Measurements from ENCODE around the gene SOAT2.
"Not testable (repeated sequence)": the region's sequence is repeated elsewhere in the genome, so short reads cannot be mapped to it uniquely, and the experiment has no call there.

The SOAT2 gene

DNA sequence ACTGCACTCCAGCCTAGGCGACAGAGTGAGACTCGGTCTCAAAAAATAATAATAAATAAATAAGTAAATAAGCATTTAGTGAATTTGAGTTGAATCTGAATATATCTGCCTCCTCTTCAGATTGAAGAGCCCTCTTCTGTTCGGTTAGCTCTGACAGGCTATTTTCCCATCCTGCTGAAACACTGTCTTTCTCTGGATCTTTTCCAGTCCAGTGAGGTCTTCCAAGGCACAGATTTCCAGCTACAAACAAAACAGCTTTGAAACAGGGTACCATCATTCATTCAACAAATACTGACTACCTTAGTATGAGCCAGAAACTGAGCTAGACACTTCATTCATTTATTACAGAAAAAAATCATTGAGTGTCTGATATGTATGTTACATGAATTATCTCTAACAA lies 16.9 kb upstream of the SOAT2 start:
- DNase-seq (ENCODE audit: low read depth in 2 of 2): no peak

DNA sequence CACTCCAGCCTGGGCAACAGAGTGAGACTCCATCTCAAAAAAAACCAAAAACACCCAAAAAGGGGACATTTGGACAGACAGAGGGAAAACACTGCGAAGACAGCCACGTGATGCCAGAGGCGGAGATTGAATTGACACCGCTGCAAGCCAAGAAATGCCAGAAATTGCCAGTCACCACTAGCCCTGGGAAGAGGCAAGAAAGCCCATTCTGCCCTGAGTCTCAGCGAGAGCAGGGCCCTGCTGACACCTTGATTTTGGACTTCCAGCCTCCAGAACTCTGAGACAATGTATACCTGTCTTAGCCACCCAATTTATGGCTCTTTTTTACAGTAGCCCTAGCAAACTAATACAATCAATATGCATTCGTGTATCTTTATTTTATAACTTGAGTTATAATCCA lies 13.2 kb upstream of the SOAT2 start:
- no peak for DNase-seq (ENCODE audit: low read depth in 2 of 2)

DNA sequence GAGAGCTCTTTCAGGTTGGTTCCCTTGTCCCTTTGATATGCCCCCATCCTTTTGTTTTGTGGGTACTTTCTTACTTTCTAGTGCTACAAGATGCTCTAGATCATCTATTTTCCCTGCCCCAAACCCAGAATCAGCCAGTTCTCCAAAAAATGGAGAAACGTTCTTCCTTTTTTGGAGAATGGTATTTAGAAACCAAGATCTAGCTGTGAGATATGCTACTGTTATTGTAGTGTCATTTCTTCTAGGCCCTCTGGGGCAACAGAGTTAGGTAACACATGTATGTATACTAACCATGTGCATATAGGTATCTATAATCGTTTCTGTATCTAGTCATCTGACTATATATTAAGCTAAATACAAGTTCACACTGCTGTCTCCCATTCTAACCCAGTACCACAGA lies 12.7 kb upstream of the SOAT2 start:
- DNase-seq (ENCODE audit: low read depth in 2 of 2): no peak

DNA sequence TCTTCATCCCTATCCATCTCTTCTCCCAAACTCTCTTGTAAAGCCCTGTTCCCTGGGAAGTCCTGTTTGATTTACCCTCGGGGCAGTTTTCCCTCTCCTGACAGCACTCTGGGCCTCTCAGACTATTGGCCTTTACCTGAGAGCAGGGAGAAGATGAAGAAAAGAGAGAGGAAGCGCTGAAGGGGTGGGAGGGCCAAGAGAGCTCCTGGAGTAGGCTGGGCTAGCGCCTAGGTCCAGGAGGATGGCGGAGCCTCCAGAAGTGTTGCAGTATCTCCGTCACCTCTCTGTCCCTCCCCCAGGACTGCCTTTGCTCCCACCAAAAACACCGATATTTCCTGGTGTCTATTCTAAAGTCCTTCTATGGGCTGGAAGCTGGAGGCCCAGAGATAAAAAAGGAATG lies 11.5 kb upstream of the SOAT2 start:
- DNase-seq (ENCODE audit: low read depth in 2 of 2): no peak

- no peak for DNase-seq (ENCODE audit: low read depth in 2 of 2)
Observed at GRCh38 chr12:53093777-53094393, 9.4 kb upstream of the SOAT2 start.

DNA sequence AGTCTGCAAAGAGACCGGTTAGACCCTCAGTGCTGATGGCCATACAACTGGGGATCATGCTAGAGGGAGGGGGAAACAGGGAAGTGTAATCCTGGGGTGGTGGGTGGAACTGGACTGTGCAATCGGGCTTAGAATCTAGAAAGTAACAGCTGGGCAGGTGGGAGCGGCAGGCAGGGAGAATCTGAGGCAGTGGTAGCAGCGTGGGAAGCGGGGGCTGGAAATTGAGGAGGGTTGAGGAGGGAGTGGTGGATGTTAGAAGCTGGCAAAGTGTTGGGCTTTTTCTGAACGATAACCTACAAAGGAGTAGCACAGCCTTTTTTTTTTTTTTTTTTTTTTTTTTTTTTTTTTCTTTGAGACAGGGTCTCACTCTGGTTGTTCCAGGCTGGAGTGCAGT lies 8.9 kb upstream of the SOAT2 start:
- no peak for DNase-seq (ENCODE audit: low read depth in 2 of 2)

DNA sequence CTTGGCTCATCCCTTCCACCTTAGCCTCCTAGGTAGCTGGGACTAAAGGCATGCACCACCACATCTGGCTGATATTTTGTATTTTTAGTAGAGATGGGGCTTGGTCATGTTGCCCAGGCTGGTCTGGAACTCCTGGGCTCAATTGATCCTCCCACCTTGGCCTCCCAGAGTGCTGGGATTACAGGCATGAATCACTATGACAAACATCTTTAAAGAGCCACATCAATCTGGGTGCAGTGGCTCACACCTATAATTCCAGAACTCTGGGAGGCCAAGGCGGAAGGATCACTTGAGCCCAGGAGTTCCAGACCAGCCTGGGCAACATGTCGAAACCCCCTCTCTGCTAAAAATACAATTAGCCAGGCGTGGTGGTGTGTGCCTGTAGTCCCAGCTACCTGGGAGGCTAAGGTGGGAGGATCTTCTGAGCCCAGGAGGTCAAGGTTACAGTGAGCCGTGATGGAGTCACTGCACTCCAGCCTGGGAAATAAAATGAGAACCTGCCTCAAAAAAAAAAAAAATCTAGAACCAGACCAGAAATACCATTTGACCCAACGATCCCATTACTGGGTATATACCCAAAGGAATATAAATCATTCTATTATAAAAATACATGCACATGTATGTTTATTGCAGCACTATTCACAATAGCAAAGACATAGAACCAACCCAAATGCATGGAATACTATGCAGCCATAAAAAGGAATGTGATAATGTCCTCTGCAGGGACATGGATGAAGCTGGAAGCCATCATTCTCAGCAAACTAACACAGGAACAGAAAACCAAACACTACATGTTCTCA lies 8.3 kb upstream of the SOAT2 start:
- not testable (repeated sequence) for DNase-seq (ENCODE audit: low read depth in 2 of 2)

- DNase-seq (ENCODE audit: low read depth in 2 of 2): not testable (repeated sequence)
Observed at GRCh38 chr12:53095596-53095895, 7.7 kb upstream of the SOAT2 start.

- no peak for DNase-seq (ENCODE audit: low read depth in 2 of 2)
Observed at GRCh38 chr12:53096089-53096741, 7.1 kb upstream of the SOAT2 start.

DNA sequence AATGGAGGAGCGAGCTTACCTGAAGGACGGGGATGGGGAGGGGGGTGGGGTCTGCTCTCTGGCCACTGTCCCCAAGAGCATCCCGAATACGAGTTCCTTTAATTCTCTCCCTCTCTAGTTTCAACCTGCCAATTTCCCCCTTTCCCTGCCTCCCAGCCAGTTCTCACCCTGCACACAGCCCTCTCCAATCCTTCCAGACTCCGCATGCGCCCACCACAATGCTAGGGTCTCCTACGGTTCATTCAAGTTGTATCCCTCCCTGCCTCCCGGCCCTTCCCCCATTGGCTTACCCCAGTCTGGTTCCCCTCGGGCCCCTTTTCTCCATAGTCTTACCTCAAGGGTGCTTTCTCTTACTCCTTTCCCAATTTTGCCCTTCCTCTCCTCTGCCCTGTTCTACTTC lies 6.5 kb upstream of the SOAT2 start:
- no peak for DNase-seq (ENCODE audit: low read depth in 2 of 2)

DNA sequence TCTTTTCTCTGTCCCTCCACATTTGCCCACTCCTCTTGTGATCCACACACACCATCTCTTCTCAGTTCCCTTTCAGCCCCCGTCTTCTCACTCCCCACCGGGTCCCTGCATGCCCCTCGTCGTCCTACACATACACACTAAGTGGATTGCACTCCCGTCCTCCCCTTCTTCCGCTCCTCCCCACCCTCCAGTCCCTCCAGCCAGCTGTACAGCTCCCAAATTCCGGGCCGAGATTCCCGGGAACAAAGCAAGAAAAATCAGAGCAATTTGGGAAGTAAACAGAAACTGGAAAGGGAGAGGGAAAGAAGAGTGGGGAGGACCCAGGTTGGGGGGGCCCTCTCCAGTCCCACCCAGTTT lies 6.1 kb upstream of the SOAT2 start:
- no peak for DNase-seq (ENCODE audit: low read depth in 2 of 2)

- peak in 1 of 2 donors; percentile 35 for DNase-seq (ENCODE audit: low read depth in 2 of 2)
Observed at GRCh38 chr12:53097564-53098353, 5.5 kb upstream of the SOAT2 start, which contains the start of gene IGFBP6. Gene IGFBP6 (plus strand): TSS chr12:53097667. CDS start chr12:53097718, 51 bp downstream.

DNA sequence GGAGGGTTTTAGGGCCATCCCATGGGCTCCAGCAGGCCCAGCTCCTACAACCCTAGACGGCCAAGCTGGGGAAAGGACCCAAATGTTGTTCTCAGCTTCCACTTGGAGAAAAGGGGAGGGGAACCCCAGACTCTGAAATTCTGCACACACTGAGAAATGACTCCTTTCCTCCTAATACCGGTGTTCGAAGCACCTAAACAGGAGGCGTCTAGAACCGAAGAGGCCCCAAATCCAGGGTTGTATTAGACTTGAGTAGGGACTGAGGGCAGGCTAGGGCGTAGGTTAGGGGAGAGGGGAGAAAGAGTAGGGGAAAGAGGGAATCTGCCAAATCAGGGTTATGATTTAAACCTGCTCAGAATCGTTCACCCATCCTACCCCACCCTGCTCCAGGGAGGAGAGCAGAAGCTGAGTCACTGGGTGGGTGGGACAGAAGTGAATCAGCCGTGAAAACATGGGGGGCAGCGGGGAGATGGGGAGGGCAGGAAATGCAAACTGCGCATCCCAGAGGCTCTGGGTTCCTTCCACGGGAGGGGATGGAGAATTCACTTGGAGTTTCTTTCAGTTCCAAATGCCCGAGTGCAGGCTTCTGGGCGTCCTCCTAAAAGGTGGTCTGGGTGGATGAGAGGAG lies 4.8 kb upstream of the SOAT2 start:
- DNase-seq (ENCODE audit: low read depth in 2 of 2): no peak

- peak; percentile 75 to 84 for DNase-seq (ENCODE audit: low read depth in 2 of 2)
Observed at GRCh38 chr12:53099071-53099882, 4.0 kb upstream of the SOAT2 start.

- no peak for DNase-seq (ENCODE audit: low read depth in 2 of 2)
Observed at GRCh38 chr12:53100466-53101151, 2.7 kb upstream of the SOAT2 start.

DNA sequence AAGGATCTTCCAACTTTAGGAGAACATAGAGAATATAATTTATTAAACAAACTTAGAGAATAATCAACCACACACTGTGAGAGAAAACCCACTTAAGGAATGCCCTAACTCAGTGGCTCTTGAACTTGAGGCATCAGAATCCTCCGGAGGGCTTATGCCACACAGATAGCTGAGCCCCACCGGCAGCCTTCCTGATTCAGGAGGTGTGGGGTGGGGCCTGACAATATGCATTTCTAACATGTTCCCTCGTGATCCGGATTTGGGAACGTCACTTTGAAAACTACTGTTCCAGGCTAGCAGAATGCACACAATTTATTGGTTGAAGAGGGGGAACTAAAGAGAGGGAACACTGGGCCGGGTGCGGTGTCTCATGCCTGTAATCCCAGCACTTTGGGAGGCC lies 2.0 kb upstream of the SOAT2 start:
- no peak for DNase-seq (ENCODE audit: low read depth in 2 of 2)

DNA sequence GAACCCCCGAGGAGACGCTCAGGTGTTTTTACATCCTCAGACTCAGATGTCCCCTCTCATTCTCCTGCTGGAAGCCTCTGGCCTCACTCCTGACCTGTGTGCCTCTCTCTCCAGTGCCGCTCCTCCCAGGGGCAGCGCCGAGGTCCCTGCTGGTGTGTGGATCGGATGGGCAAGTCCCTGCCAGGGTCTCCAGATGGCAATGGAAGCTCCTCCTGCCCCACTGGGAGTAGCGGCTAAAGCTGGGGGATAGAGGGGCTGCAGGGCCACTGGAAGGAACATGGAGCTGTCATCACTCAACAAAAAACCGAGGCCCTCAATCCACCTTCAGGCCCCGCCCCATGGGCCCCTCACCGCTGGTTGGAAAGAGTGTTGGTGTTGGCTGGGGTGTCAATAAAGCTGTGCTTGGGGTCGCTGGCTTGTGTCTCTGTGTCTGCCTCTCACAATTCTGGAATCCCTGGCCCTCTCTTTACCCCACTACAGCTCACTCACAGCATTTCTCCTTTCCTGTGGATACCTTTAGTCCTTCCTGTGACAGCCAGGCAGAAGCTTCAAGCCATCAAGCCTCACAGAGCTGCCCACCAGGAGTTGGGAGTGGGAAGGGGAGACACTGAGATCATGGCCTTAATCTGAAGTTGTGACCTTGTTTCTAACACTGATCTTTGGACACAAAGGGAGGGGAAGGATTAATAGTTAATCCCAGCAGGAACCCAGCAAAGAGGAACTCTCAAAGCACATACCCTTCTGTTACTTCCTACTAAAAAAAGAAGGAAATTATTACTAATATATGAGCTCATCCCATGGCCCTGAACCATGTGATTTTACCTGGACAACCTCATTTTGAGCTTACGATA lies 1.1 kb upstream of the SOAT2 start:
- no peak for DNase-seq (ENCODE audit: low read depth in 2 of 2)

DNA sequence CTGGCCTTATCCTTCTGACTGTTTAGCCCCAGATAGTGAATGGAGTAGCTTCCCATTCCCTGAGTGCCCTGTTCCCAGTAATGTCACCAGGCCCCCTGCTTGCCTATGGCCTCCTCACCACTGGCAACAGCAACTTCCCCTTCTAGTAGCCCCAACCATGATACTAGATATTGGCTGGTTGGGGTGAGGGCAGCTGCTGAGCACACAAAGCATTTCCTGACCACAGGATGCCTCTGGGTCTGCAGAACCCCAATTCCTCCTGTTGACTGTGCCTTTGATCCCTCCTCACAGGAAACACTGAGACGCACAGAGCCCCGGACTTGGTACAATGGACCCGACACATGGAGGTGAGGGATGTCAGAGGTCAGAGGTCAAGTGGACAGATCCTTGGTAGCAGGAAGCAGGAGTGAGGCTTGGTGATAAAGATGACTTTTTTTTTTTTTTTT lies 597 bp downstream of the SOAT2 start:
- DNase-seq (ENCODE audit: low read depth in 2 of 2): no peak

DNA sequence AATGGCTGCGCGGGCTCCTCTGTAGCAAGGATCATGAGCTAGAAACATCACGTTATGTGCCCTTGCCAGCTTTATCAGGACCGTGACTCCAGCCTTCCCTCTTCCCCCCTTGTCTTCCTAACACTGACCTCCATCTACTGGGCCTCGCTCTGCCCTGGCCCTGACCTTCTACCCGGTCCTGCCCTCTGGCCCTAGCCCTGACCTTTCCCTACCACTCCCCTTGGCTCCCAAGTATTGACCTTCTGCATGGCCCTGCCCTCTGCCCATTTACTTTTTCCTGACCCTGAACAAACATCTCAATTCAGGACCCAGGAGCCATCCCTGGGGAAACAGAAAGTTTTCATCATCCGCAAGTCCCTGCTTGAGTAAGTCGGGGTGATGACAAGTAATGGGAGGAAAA lies 2.0 kb downstream of the SOAT2 start:
- DNase-seq (ENCODE audit: low read depth in 2 of 2): no peak

All from stimulated activated CD4-positive, alpha-beta T cell treated with anti-CD3 and anti-CD28 coated beads, Interleukin-1b, Interleukin-23, amount 100 ng/mL, for 1 hour (primary cell).